Measurements from ENCODE around the gene ZXDC.

DNA sequence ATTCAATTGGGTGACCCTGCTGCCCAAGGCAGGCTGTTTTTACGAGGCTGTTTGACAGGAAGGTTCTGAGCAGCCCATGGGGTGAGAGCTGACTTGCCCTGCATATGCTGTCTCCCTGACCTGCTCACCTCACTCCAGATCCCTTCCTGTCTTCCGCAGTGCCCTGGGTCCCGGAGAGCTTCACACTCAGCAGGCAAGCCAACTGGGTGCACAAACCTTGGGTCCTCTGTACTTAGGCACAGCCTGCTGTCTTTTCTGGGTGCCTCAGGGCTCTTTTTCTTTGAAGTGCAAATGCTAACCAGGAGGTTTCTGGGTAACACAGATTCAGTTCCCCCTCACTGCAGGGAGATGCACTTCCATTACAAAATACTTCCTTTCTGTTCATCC, 32.8 kb downstream of the ZXDC start:
- TF ChIP-seq, protein P1, sequence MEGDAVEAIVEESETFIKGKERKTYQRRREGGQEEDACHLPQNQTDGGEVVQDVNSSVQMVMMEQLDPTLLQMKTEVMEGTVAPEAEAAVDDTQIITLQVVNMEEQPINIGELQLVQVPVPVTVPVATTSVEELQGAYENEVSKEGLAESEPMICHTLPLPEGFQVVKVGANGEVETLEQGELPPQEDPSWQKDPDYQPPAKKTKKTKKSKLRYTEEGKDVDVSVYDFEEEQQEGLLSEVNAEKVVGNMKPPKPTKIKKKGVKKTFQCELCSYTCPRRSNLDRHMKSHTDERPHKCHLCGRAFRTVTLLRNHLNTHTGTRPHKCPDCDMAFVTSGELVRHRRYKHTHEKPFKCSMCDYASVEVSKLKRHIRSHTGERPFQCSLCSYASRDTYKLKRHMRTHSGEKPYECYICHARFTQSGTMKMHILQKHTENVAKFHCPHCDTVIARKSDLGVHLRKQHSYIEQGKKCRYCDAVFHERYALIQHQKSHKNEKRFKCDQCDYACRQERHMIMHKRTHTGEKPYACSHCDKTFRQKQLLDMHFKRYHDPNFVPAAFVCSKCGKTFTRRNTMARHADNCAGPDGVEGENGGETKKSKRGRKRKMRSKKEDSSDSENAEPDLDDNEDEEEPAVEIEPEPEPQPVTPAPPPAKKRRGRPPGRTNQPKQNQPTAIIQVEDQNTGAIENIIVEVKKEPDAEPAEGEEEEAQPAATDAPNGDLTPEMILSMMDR (IDR thresholded peaks at IDR 0.05): no peak
- no peak for TF ChIP-seq POLR2A (IDR thresholded peaks at IDR 0.05)
- TF ChIP-seq POLR2AphosphoS5 (IDR thresholded peaks at IDR 0.05; ENCODE audit: insufficient read depth in 1 of 2, low read depth in 1 of 2): no peak
